Neural cell (in vitro differentiated cells): ENCODE measurements around the gene FRMPD4. TPM values are rescaled to one million over a fixed set of nuclear protein-coding genes. Genes with fewer than 3 reads are reported as not detected.

Source experiments
- H2AFZ ChIP-seq: fragments of 200-600, 300-800 bp; sonication (generic), shearing (Covaris generic); 2 replicates; pipeline ENCODE4 v1.6.0; 2014; ENCODE audit warnings: low read depth, mild to moderate bottlenecking, antibody characterized with exemption, low read length, moderate library complexity
- H3F3A ChIP-seq: fragments of 200-600 bp; shearing (Covaris generic); 2 replicates; pipeline ENCODE4 v1.6.1; 2016; ENCODE audit warnings: mild to moderate bottlenecking, moderate library complexity, mixed read lengths, antibody characterized with exemption, low read length; ENCODE audit not compliant: insufficient read depth, poor library complexity, severe bottlenecking
- H3K27ac ChIP-seq: fragments of 200-600, 300-800 bp; sonication (generic), shearing (Covaris generic); 2 replicates; pipeline ENCODE4 v1.5.1; 2014; ENCODE audit warnings: mild to moderate bottlenecking, low read length, moderate library complexity
- H3K27me3 ChIP-seq: fragments of 300-800, 200-600 bp; sonication (generic), shearing (Covaris generic); 2 replicates; pipeline ENCODE4 v1.6.0; 2014; ENCODE audit warnings: mild to moderate bottlenecking, low read depth, low read length, moderate library complexity; ENCODE audit not compliant: insufficient read depth
- H3K36me3 ChIP-seq: fragments of 300-800, 200-600 bp; sonication (generic), shearing (Covaris generic); 2 replicates; pipeline ENCODE4 v1.5.1; 2014; ENCODE audit warnings: mild to moderate bottlenecking, antibody characterized with exemption, low read length, moderate library complexity; ENCODE audit not compliant: insufficient read depth
- H3K4me2 ChIP-seq: fragments of 300-800, 200-600 bp; sonication (generic), shearing (Covaris generic); 2 replicates; pipeline ENCODE4 v1.6.0; 2014; ENCODE audit warnings: mild to moderate bottlenecking, low read length
- H3K4me3 ChIP-seq: fragments of 300-800, 200-600 bp; sonication (generic), shearing (Covaris generic); 2 replicates; pipeline ENCODE4 v1.5.1; 2014; ENCODE audit warnings: mild to moderate bottlenecking, low read length, moderate library complexity
- H3K79me2 ChIP-seq: fragments of 200-600 bp; shearing (Covaris generic); replicated peaks from 2 replicates; pipeline ENCODE4 v1.6.0; 2014; ENCODE audit warnings: mild to moderate bottlenecking, low read length, moderate library complexity; ENCODE audit not compliant: insufficient read depth
- H3K9ac ChIP-seq: fragments of 300-800, 200-600 bp; sonication (generic), shearing (Covaris generic); 2 replicates; pipeline ENCODE4 v1.6.1; 2016; ENCODE audit warnings: mild to moderate bottlenecking, low read length, mixed read lengths
- H3K9me2 ChIP-seq: fragments of 200-600 bp; shearing (Covaris generic); 2 replicates; pipeline ENCODE4 v1.6.1; 2016; ENCODE audit warnings: mild to moderate bottlenecking, low read length, mixed read lengths; ENCODE audit not compliant: insufficient read depth
- H3K9me3 ChIP-seq: fragments of 200-600, 300-800 bp; sonication (generic), shearing (Covaris generic); 2 replicates; pipeline ENCODE4 v1.6.1; 2016; ENCODE audit warnings: mild to moderate bottlenecking, mixed run types, low read length, moderate library complexity, mixed read lengths
- H4K20me1 ChIP-seq: fragments of 200-600 bp; shearing (Covaris generic); 2 replicates; pipeline ENCODE4 v1.6.1; 2016; ENCODE audit warnings: mild to moderate bottlenecking, mixed run types; ENCODE audit not compliant: insufficient read depth
- CTCF ChIP-seq: fragments of 450-650 bp; IDR thresholded peaks from 2 replicates; pipeline ENCODE4 v1.5.1; 2014; ENCODE audit warnings: antibody characterized with exemption, mild to moderate bottlenecking, moderate library complexity; ENCODE audit not compliant: poor library complexity, severe bottlenecking
- EP300 ChIP-seq: fragments of 450-650 bp; conservative IDR thresholded peaks from 2 replicates; pipeline ENCODE4 v1.6.1; 2014; ENCODE audit warnings: antibody characterized with exemption, mild to moderate bottlenecking, moderate library complexity; ENCODE audit not compliant: poor library complexity, severe bottlenecking
- EZH2 ChIP-seq: fragments of 200-600, 300-800 bp; shearing (Covaris generic), sonication (generic); IDR thresholded peaks from 2 replicates; pipeline ENCODE4 v1.6.1; 2014; ENCODE audit warnings: antibody characterized with exemption, low read length, borderline replicate concordance, mild to moderate bottlenecking; ENCODE audit not compliant: insufficient read depth, poor library complexity, severe bottlenecking
- MXI1 ChIP-seq: fragments of 450-650 bp; conservative IDR thresholded peaks from 2 replicates; pipeline ENCODE4 v1.6.1; 2014; ENCODE audit warnings: antibody characterized with exemption, mild to moderate bottlenecking; ENCODE audit not compliant: poor library complexity, severe bottlenecking
- POLR2AphosphoS5 ChIP-seq: IDR thresholded peaks from 2 replicates; pipeline ENCODE4 v1.6.1; 2012
- RAD21 ChIP-seq: fragments of 450-650 bp; conservative IDR thresholded peaks from 2 replicates; pipeline ENCODE4 v1.6.1; 2014; ENCODE audit warnings: antibody characterized with exemption, mild to moderate bottlenecking, moderate library complexity
- REST ChIP-seq: IDR thresholded peaks from 2 replicates; pipeline ENCODE4 v1.6.1; 2012; ENCODE audit warnings: borderline replicate concordance
- SMC3 ChIP-seq: fragments of 450-650 bp; conservative IDR thresholded peaks from 2 replicates; pipeline ENCODE4 v1.6.1; 2014; ENCODE audit warnings: antibody characterized with exemption, mild to moderate bottlenecking, moderate library complexity; ENCODE audit not compliant: poor library complexity
- TAF1 ChIP-seq: IDR thresholded peaks from 2 replicates; pipeline ENCODE4 v1.6.1; 2012; ENCODE audit warnings: low read depth
- polyA plus RNA-seq: library from polyadenylated mRNA; depleted of rRNA; stranded (reverse); fragments of >200 nt; gene quantifications from 2 replicates; pipeline ENCODE4 v1.2.3, GENCODE V29; 2014

The FRMPD4 gene
- polyA plus RNA-seq, 1 donor from 2014 or later = 1.2 TPM

- TF ChIP-seq RAD21 (no peak), TAF1 (no peak), POLR2AphosphoS5 (no peak), SMC3 (no peak), REST (no peak), CTCF (no peak), EZH2 (no peak), EP300 (no peak), MXI1 (no peak)
- Histone ChIP-seq H3K9me2 (no peaks in the 10 kb centered on the region), H3K79me2 (no peaks in the 10 kb centered on the region), H2AFZ (no peak overlapping the region), H3K9ac (no peak overlapping the region), H4K20me1 (no peaks in the 10 kb centered on the region), H3K9me3 (no peaks in the 10 kb centered on the region), H3K27me3 (no peaks in the 10 kb centered on the region), H3K4me3 (no peak overlapping the region), H3F3A (no peaks in the 10 kb centered on the region), H3K36me3 (no peaks in the 10 kb centered on the region), H3K4me2 (no peak overlapping the region), H3K27ac (no peak overlapping the region)
Observed at GRCh38 chrX:12210971-12211370, 72.7 kb downstream of the FRMPD4 start.

GRCh38 chrX:12223650-12224049, 85.4 kb downstream of the FRMPD4 start:
- no peaks in the 10 kb centered on the region for H3K79me2 ChIP-seq
- no peaks in the 10 kb centered on the region for H3K27me3 ChIP-seq
- H4K20me1 ChIP-seq = no peaks in the 10 kb centered on the region
- H3K9me3 ChIP-seq = no peaks in the 10 kb centered on the region
- H3K27ac ChIP-seq = no peak overlapping the region
- no peaks in the 10 kb centered on the region for H3F3A ChIP-seq
- no peak overlapping the region for H2AFZ ChIP-seq
- no peak overlapping the region for H3K4me3 ChIP-seq
- H3K9me2 ChIP-seq = no peaks in the 10 kb centered on the region
- no peaks in the 10 kb centered on the region for H3K36me3 ChIP-seq
- H3K4me2 ChIP-seq = no peak overlapping the region
- TF ChIP-seq SMC3 (no peak), REST (no peak), EP300 (no peak), POLR2AphosphoS5 (no peak), EZH2 (no peak), TAF1 (no peak), CTCF (no peak), RAD21 (no peak), MXI1 (no peak)
- H3K9ac ChIP-seq = no peak overlapping the region
